ENCODE measurements around the gene SQSTM1.

The SQSTM1 gene

DNA sequence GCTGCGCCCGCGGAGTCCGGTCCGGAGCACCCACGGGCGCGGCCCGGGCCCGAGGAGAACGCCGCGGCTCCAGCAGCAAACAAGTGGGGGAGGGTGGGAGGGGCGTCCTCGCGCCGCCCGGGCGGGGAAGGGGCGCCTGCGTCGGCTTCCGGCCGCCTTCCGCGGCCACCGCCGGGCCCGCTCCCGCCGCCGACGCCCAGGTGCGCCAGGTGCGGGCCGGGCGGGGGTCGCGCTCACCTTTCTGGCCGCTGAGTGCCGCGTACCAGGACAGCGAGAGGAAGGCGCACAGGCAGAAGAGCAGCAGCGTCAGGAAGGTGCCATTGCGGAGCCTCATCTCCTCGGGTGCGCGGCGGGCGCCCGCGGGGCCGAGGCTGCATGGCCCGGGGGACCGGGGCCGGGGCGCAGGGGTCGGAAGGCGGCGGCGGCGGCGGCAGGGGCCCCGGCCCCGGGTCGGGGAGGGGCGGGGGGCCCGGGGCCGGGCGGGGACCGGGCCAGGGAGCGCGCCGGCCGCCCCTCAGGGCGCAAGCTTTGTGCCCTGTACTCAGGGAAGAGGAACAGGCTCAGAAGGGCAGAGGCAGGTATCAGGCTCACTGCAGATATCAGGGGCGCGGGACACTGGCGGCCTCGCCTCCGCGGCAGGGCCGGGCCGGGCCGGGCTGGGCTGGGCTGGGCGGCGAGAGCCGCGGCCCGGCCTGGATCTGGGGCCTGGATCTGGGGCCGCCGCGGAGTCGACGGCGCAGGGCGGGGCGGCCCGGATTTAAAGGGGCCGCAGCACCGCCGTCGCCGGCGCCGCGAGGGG, 14.3 kb upstream of the SQSTM1 start, which contains the start of gene MGAT4B:
MGAT4B (minus strand) TSS at position 617 of the 799 bp plus-strand sequence; CDS start at position 334, 283 bp downstream.
- no peak for DNase-seq

DNA sequence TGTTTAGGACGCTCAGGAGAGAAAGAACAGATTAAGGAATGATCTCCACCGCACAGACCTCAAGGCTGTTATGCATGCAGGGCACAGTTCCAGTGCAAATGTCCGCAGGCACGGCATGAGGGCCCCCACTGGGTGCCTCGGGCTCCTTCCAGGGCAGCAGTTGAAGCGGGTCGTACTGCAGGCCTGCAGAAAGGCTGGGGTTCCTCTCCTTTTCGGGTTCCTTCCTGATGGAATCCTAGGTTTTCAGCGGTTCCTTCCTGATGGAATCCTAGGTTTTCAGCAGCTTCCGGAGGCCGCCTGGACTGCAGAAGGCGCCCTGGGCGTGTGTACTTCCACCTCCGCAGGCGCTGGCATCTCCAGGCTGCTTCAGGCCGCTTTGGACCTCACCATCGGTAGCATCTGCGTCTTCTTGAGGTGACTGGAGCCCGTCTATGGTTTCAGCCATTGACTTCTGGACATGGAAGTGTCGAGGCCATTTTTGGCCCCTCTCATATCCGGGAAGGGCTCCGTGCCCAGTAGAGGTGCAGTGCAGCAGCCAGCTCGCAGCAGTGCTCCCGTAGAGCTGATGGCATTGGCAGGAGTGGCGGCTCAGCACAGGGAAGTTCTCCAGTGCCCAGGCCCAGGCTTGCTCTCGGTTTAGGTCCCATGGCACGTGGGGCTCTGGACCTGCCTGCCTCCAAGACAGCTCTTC, 8.4 kb upstream of the SQSTM1 start:
- no peak for DNase-seq

DNA sequence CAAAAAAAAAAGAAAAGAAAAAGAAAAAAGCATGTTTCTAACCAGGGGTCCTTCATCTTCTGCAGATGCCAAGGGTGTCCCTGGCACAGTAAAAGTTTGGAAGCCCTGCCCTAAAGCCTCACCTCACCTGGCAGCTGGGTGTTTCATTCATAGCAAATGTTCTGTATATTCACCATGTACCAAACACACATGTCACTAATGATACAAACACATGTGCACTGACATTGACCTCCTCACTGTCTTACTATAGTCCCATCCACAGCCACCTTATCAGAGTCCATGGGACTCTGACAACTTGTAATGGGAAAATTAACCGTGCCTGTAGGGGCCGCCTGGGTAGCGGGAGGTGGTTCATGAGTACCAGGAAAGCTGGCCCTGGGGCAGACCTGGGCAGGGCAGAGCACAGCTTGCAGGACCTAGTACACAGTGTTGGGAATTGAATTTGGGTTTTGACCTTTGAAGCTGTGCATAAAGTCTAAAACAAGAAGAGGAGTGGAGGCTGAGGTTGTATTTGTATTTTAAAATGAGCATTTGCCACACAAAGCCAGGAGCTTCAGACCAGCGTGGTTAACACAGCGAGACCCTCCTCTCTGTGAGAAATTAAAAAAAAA, 7.6 kb upstream of the SQSTM1 start:
- no peak for DNase-seq

DNA sequence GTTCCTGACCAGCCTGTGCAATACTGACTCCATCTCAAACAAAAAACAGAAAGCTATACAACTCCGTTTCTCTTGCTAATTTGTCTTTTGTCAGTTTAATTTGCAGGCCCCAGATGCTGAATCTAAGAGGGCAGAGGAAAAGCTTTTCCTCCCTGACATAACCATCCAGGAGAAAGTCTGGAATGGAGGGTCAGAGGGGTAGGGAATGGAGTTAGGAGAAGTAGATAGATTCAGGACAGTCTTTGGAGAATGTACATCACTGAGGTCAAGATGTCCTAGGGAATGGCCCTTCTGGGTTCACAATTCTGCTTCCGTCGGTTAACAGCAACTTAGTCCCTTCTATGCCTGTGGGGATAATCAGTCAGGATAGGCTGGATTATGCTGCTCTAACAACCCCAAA, 6.6 kb upstream of the SQSTM1 start:
- DNase-seq = no peak

DNA sequence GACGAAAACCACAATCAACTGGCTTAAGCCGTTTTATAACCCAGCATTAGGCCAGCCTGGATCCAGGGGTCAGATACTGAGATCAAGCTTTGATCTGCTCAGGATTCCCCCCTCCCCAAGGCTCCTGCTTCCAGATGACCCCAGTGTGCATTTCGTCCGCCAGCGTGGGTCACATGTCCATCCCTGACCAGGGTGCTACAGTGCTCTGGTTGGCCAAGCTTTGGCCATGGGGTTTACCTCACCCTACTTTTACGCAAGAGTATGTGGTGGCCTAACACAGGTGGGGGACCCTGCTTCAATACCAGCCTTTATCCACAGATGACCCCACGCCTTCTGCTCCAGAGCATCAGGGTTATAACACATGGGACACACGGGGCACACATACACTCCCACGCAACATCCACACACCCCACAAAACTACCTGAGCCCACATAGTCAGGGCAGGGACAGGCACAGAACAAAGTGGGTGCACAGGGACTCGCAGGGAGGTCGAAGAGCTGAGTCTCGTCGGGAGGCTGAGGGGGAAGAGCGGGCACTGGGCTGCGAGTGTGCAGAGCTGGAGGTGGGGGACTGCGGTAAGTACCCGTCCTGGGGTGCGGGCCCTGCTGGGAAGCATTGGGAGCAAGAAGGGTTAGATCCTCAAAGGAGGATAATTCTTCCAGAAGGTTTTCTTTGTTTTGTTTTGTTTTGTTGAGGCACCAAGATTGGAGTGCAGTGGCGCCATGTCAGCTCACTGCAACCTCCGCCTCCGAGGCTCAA, 5.0 kb upstream of the SQSTM1 start:
- no peak for DNase-seq

DNA sequence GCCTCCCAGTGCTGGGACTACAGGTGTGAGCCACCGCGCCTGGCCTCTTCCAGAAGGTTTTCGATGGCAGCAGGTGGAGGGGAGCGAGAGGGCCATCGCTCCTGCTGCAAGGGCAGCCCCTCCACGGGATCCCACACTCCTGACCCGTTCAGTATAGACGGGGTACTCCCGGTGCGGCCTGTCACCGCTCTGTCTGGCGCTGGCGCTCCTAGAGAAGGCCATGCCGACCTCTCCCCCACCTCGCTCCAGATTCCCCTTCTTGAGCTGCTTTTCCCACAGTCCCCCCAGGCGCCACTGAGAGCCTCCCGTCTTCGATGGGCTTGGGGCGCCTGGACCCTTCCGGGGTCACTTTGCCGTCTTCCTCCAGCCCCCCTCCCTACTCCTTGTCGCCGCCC, 4.3 kb upstream of the SQSTM1 start:
- no peak for DNase-seq

DNA sequence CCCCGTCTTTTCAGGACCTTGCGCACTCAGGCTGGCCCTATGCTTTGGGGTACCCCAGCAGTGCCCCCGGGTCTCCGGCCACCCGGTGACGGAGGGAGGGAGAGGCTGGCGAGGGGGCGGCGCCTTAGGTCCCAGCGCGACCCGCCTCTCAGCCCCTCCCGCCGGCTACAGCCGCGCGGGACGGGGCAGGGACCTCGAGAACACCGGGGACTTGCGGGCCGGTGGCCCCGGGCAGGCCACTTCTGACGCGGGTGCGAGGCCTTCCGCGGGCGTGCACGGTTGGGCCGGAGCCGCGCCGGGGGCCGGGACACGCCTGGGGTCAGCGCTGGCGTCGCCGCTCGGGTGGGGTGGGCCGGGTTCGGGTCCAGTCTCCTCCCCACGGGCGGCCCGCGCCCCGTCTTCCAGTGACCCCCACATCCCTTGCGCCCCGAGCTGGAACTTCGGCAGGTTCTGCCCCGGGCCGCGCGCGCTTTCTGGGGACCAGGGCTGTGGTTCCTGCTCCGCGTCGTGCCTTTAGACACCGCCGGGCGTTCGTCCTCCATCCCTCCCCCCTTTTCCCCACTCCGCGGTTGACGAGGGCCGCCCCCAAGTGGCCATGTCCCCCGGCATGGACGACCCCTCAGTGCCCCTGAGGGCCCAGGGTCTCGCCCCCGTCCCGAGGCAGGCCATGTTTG, 3.8 kb upstream of the SQSTM1 start:
- DNase-seq = no peak

DNA sequence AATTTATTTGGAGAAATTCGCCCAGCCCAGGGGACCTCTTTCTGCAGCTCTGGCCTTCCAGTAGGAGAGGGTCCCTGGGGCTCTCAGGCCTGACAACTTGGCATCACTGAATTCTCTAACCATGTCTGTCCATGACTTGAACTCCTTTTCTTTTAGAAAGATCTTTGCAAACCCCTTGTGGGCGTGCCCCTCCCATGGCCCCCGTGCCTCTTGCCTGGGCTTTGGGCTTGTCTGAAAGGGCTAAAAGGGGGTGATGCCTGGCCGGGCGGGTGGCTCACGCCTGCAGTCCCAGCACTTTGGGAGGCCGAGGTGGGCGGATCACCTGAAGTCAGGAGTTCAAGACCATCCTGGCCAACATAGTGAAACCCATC, 3.2 kb upstream of the SQSTM1 start:
- no peak for DNase-seq

DNA sequence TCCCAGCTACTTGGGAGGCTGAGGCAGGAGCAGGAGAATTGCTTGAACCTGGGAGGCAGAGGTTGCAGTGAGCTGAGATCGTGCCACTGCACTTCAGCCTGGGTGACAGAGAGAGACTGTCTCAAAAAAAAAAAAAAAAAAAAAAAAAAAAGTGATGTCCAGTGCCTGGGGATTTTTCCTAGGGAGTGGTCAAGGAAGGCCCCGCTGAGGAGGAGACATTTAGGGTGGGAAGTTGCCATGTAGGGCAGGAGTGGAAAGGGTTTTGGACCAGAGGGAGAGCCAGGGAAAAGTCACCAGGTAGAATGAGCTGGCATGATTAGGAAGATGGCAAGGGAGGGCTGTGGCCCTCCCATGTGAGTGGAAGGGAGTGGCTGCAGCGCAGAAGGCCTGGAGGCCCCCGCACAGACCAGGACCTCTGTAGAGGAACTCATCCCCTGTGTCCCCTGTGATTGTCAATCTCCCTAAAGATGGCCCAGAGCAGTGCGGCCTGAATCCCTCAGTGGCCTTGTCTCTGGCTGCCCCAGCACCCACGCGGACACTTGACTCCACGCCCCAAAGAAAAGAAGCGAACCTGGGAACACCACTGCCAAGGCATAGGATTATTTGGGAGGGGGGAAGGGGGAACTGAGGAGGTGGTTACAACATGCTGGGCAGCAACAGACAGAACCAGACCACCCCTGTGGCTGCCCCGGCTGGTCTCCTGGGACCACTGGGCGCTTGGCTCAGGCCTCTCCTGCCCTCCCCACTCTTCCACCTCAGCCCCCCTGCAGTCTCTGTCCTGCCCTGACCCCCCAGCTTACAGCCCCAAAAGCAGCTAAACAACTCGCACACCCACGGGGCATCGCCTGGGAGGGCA, 2.6 kb upstream of the SQSTM1 start:
- no peak for DNase-seq

DNA sequence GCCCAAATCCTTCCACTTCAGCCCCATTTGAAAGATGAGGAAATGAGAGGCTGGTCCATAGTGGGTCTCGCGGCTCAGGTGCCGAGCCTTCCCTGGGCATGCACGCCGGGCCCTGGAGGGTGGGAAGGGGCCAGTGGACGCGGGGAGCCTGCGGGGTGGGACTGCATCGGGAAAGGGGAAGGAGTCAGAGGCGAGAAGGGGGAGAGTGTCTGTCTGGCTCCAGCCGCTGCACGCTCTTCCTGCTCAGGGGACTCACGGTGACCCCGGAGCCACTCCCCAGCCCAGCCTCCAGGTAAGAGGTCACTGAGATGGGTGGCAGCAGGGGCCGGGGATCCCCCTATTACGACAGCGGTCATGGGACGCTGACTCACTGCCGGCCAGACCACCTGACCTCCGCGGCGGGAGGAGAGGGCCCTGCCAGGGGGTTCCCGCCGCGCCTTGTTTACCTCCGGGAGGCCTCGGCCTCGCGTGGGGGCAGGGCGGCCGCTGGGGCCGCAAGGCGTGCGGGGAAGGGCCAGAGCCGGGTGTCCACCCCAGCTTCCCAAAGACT, 1.9 kb upstream of the SQSTM1 start:
- DNase-seq = no peak

DNA sequence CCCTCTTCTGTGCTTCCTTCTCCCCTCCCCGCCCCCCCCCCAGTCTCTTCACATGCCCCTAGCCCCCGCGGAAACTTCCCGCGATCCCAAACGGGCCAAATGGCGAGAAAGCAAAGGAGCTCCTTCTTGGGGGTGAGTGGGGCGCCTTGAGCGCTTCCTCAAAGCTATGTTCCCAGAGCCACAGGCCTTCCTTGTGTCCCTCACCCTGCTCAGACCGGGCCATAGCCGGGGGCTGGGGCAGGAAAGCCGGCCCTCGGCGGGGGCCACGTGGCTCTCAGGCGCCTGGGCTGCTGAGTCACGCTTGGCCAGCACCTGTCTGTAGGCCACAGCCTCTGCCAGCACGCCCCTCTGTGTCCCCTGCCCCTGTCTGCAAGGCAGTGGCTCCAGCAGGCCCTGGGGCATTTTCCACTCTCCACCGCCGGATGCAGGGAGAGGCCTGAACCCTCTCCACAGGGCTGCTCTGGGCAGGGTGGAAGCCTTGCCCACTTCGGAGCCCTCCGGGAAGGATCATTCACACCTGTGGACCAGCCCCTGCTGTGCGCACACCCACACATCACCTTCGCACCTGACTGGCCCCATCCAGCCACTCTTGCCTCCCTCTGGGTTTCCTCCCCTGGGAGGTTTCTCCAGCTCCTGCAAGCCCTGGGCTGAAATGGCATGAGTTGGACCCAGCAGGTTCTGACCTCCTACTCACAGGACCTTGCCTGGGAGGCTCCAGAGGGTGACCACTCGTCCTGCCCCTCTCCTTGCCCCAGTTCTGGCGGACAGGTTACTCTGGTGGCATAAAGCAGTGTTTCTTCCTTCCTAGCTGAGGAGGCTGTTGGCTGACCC, 1.2 kb upstream of the SQSTM1 start:
- no peak for DNase-seq

DNA sequence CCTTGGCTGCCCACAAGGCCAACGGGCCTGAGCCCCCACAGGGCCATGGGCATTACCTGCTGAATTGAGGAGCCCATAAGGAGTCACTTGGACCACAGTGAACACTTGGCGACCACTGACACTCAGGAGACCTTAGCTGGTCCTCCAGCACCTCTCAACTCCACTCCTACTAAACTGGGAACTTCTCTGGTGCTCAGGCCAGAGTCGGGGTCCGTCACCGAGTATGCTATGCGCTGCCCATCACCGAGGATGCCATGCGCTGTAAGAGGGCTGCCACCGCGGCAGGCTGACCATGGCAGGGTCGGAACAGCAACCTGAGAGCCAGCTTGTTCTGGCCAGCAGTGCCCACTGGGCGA, 600 bp upstream of the SQSTM1 start:
- DNase-seq = no peak

DNA sequence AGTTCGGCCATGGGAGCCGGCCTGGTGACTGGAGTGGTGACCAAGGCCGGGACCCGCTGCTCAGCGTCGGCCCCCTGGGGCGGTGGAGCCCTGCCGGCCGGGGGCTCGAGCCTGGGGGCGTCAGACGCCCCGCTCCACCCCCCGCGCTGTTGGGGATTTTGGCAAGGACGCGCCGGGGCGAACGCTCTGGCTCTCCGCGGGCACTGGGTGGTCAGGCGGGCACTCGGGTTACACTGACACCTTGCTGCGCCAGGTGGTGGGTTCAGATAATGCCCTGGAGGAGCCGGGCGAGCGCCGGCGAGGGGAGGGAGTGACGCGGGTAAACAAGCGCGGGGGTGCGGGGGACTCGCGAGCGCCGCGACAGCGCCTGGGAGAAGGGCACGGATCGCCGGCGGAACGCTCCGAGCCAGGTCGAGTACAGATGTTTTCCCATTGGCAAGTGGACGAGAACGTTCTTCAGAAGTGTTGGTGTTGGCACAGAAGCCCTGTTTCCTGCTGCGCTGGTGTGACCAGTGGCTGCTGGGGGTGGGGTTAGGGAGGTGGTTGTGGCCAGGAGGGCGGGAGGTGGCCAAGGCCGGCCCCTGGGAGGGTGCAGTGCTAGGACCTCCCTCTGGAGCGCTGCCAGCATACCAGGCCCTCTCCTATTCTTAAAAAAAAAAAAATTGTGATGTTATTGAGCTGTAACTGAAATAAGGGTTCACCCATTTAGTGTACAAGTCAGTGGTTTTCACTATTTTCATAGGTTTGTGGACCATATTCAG, 773 bp downstream of the SQSTM1 start:
- peak; percentile 73 for DNase-seq

DNA sequence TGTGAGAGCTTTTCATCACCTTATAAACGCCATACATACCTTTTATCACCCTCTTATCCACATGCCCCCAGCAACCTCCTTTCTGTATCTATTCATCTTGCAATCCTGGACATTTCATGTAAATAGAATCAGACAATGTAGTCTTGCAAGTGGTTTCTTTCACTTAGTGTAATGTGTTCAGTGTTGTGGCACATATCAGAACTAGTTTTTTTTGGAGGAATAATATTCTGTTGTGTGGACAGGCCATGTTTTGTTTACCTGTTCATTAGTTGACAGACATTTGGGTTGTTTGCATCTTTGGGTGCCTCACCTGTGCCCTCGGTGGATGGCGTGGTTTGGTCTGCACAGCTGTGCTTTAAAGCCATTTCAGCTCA, 1.3 kb downstream of the SQSTM1 start:
- no peak for DNase-seq

DNA sequence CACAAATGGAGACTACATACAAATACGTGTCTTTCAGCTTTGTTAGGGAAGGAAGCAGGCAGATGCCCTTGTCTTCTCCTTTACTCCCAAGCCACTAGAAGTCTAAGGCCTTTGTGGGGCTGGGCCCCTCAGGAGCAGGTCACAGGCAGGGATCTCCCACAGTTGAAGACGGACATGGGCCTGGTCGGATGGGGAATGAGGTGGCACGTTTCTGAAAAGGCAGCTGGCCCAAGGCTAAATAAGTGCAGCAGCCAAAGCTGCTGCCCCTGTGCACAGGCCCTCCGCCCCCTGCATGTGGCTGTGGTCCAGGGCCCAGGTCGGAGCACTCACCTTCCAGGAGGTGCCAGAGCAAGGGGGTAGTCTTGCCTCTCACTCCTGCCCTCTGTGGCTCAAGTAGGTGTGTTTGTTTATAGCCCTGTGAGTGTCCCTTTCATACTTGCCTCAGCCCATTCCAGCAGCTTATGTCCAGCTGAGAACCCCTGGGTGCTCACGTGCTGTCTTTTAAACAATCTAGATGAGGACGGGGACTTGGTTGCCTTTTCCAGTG, 1.8 kb downstream of the SQSTM1 start:
- DNase-seq = no peak

DNA sequence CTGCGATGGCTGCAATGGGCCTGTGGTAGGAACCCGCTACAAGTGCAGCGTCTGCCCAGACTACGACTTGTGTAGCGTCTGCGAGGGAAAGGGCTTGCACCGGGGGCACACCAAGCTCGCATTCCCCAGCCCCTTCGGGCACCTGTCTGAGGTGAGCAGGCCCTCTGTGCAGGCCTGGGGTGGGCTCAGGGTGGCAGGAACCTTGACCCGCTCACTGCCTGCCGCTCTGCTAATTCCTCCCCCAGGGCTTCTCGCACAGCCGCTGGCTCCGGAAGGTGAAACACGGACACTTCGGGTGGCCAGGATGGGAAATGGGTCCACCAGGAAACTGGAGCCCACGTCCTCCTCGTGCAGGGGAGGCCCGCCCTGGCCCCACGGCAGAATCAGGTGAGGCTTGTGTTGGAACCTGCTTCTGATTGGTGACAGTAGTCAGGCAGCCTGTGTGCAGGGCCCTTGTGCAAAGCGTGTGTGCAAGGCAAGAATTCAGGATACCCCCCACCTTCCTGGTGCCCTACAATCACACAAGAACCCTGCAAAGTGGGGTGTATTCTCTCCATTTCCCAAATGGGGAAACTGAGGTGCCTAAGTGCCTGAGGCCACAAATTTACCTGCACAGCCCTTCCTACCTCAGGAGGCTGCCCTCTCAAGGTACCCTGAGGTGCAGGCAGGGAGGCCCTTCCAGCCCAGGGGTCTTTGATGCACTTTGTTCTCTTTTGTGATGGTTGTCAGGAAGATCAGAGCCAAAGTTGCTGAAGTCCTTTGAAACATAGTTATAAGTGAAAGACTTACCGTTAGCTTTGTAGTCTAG, 3.4 kb downstream of the SQSTM1 start:
- no peak for DNase-seq

DNA sequence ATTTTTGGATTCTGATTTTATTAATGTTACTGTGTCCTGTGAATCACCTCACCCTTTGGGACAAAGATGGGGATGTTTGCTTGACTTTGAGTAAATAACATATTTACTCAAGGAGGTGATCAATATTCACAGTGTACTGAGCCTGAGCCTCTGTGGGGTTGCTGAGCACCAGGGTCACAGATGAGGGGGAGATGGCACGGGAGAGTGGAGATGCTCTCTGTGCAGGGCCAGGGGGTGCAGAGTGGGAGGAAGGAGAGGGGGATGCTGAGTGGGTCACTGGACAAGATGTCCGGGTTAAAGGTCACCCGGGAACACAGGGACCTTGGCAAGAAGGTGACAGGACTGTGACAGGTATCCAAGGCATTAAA, 4.0 kb downstream of the SQSTM1 start:
- DNase-seq = no peak

DNA sequence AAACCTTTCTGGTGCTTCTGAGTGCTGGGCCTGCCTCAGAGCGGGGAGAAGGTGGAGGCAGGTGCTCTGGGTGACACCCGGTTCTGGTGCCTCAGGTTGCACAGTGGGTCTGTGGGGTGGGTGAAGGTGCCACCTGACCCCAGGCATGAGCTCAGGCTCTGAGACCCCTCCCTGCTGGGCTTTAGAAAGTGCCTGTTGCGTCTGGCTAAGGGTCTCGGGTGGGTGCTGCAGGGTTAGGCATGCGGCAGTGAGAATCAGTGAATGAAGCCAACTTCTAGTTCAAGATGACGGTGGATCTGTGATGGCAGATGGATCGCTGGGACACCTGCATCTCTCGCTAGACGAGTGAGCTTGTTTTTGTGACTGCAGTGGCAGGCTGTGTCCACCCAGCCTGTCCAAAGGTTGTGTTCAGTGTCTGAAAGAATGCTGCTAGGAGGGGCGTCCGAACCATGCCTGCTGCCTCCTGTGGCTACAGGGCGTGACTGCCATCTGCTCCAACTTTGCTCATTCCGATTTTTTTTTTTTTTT, 5.0 kb downstream of the SQSTM1 start:
- no peak for DNase-seq

DNA sequence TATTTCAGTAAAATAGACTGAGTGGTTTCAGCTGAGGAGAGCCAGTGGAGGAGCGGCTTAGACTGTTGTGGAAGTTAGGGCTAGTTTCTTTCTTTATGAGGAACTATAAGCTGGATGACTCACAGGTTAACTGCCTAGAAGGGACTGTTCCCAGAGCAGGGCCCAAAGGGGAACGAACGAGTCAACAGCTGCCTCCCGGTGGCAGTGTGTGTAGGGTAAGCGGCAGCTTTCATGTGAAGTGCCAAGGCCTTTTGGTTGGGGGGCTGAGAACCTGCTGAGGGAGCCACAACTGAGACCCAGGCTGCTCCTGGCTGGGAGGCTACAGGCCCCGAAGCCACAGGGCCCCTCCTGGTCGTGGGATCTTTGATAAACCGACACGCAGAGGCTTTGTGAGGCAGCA, 7.0 kb downstream of the SQSTM1 start:
- no peak for DNase-seq
